HUES64 (cell line): Measurements from ENCODE around the gene CLDN16.

Source experiments
- H3K27ac ChIP-seq: 2 replicates; pipeline ENCODE4 v1.7.0; 2013; ENCODE audit warnings: low read depth, low read length, inconsistent platforms
- H3K27me3 ChIP-seq: 2 replicates; pipeline ENCODE4 v1.6.1; 2013; ENCODE audit warnings: mild to moderate bottlenecking, low read length; ENCODE audit not compliant: insufficient read depth
- H3K36me3 ChIP-seq: 2 replicates; pipeline ENCODE4 v1.6.1; 2013; ENCODE audit warnings: mild to moderate bottlenecking, low read length; ENCODE audit not compliant: insufficient read depth
- H3K4me1 ChIP-seq: 2 replicates; pipeline ENCODE4 v1.6.1; 2013; ENCODE audit warnings: mild to moderate bottlenecking, low read length, moderate library complexity; ENCODE audit not compliant: insufficient read depth
- H3K4me3 ChIP-seq: 2 replicates; pipeline ENCODE4 v1.5.1; 2013; ENCODE audit warnings: mild to moderate bottlenecking, low read length, moderate library complexity
- H3K9ac ChIP-seq: 2 replicates; pipeline ENCODE4 v1.6.1; 2013; ENCODE audit warnings: mild to moderate bottlenecking, low read depth, low read length
- H3K9me3 ChIP-seq: 2 replicates; pipeline ENCODE4 v1.6.1; 2013; ENCODE audit warnings: low read depth, low read length; ENCODE audit not compliant: insufficient read depth
- WGBS: fragments of 150-250, 120-280 bp; methylation state at CpG from one replicate; pipeline ENCODE4 v1.1.7; 2013; ENCODE audit warnings: missing lambda C conversion rate; 5-methylcytosine and 5-hydroxymethylcytosine counted together

CLDN16 gene

GRCh38 chr3:190424108-190424477, 36.1 kb downstream of the CLDN16 start:
- WGBS = 53% methylated on average over 2 of the region's 2 CpGs
- Histone ChIP-seq H3K4me3 (no peak overlapping the region), H3K9me3 (no peaks in the 10 kb centered on the region), H3K36me3 (no peaks in the 10 kb centered on the region), H3K9ac (no peak overlapping the region), H3K27me3 (no peaks in the 10 kb centered on the region), H3K4me1 (no peaks in the 10 kb centered on the region), H3K27ac (no peak overlapping the region)

GRCh38 chr3:190424478-190425439, 36.8 kb downstream of the CLDN16 start:
- no peaks in the 10 kb centered on the region for H3K9me3 ChIP-seq
- H3K27me3 ChIP-seq = no peaks in the 10 kb centered on the region
- WGBS = 31% methylated on average over 11 of the region's 16 CpGs
- H3K36me3 ChIP-seq = no peaks in the 10 kb centered on the region
- no peaks in the 10 kb centered on the region for H3K4me1 ChIP-seq
- H3K4me3 ChIP-seq = no peak overlapping the region
- no peak overlapping the region for H3K9ac ChIP-seq
- no peak overlapping the region for H3K27ac ChIP-seq

GRCh38 chr3:190425833-190426232, 37.9 kb downstream of the CLDN16 start:
- Histone ChIP-seq H3K9me3 (no peaks in the 10 kb centered on the region), H3K9ac (no peak overlapping the region), H3K36me3 (no peaks in the 10 kb centered on the region), H3K4me1 (no peaks in the 10 kb centered on the region), H3K4me3 (no peak overlapping the region), H3K27ac (no peak overlapping the region), H3K27me3 (no peaks in the 10 kb centered on the region)
- no CpG with 5 or more reads among the region's 1 CpG for WGBS

DNA sequence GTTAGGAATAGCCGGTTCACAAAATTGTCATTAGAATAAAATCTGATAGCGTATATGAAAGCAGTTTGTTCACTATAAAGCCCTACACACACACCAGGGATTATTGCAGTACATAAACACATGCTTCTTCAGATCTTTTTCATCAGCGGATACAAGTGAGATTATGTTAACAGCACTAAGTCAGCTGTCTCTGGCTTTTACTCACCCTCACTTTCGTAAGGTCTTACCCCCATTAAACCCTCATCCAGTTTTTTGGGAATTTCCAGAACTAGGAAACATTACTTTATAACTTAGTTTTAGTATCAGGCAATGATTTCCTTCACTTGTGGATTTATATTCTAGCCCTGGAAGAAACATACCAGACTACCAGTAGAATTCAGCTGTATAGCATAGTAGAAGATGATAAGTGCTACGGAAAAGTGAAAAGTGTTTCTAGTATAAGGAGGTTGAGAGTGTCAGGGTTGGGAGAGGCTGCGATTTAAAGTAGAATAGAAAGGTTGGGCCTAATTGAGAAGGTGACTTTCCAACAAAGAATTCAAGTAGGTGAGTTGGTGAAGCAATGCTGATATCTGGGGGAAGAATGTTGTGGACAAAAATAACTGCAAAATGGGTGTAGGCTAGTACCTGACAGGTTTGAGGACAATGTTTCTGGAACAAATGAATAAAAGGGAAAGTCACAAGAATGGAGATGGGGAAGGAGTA, 39.0 kb downstream of the CLDN16 start:
- H3K27ac ChIP-seq = no peak overlapping the region
- H3K9me3 ChIP-seq = no peaks in the 10 kb centered on the region
- no peaks in the 10 kb centered on the region for H3K36me3 ChIP-seq
- H3K27me3 ChIP-seq = no peaks in the 10 kb centered on the region
- no peak overlapping the region for H3K4me3 ChIP-seq
- 96% methylated on average over 6 of the region's 6 CpGs for WGBS
- H3K4me1 ChIP-seq = no peaks in the 10 kb centered on the region; the same call in 1 of the 2 replicates
- no peak overlapping the region for H3K9ac ChIP-seq

- no peaks in the 10 kb centered on the region for H3K36me3 ChIP-seq
- H3K9me3 ChIP-seq = no peaks in the 10 kb centered on the region
- H3K4me3 ChIP-seq = no peak overlapping the region
- no peak overlapping the region for H3K27ac ChIP-seq
- 100% methylated on average over 1 of the region's 2 CpGs for WGBS
- no peaks in the 10 kb centered on the region; the same call in 1 of the 2 replicates for H3K4me1 ChIP-seq
- H3K27me3 ChIP-seq = no peaks in the 10 kb centered on the region
- H3K9ac ChIP-seq = no peak overlapping the region
Observed at GRCh38 chr3:190429681-190430080, 41.7 kb downstream of the CLDN16 start.

DNA sequence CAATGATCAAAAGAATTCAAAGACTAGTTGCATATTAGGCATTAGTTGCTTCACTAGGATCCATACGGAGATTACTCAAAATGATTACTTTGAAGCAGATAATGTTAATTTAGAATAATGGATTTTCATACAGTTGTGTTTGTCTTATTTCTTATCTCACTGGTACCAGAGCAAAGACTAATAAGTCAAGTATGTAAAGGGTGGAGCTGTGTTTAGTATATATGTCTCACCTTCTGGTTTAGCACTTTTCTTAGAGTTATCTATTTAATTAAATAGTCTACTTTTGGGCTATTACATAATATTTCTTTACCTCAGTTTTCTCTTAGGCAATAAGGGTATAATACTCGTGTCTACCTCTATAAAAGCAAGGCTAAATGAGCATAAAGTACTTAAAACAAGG, 42.9 kb downstream of the CLDN16 start:
- H3K9me3 ChIP-seq = no peaks in the 10 kb centered on the region
- no peaks in the 10 kb centered on the region; the same call in 1 of the 2 replicates for H3K4me1 ChIP-seq
- H3K27ac ChIP-seq = no peak overlapping the region
- H3K27me3 ChIP-seq = no peaks in the 10 kb centered on the region
- H3K4me3 ChIP-seq = no peak overlapping the region
- no peak overlapping the region for H3K9ac ChIP-seq
- whole genome bisulfite sequencing = 100% methylated on average over 2 of the region's 2 CpGs
- no peaks in the 10 kb centered on the region for H3K36me3 ChIP-seq

DNA sequence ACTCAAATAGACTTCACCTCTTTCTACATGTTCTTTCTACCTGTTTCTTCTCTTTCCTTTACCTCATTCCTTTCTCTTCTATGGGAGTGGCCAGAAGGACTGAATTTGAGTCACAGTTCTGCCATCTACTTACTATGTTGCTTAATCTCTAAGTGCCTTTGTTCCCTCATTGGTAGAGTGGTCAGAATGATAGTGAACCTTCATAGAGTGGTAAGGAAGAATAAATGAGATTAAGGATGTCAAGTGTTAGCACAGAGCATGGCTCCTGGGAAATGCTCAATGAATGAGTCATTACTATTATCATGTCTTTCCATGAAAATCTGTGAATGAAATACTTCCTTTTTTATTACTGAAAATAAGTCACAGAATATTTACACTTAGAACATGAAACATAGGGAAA, 44.3 kb downstream of the CLDN16 start:
- no peak overlapping the region for H3K27ac ChIP-seq

GRCh38 chr3:190433626-190434025, 45.7 kb downstream of the CLDN16 start:
- no peak overlapping the region for H3K4me3 ChIP-seq
- H3K27ac ChIP-seq = no peak overlapping the region
- H3K36me3 ChIP-seq = no peaks in the 10 kb centered on the region
- no peaks in the 10 kb centered on the region for H3K9me3 ChIP-seq
- H3K9ac ChIP-seq = no peak overlapping the region
- WGBS = 95% methylated on average over 4 of the region's 4 CpGs
- H3K4me1 ChIP-seq = no peaks in the 10 kb centered on the region; the same call in 1 of the 2 replicates
- H3K27me3 ChIP-seq = no peaks in the 10 kb centered on the region

More for the DNA sequence above, 44.3 kb downstream of the CLDN16 start:
- Histone ChIP-seq H3K4me1 (no peaks in the 10 kb centered on the region; the same call in 1 of the 2 replicates), H3K9ac (no peak overlapping the region), H3K27me3 (no peaks in the 10 kb centered on the region), H3K9me3 (no peaks in the 10 kb centered on the region), H3K36me3 (no peaks in the 10 kb centered on the region), H3K4me3 (no peak overlapping the region)

GRCh38 chr3:190435618-190436017, 47.7 kb downstream of the CLDN16 start:
- Histone ChIP-seq H3K4me3 (no peak overlapping the region), H3K27me3 (no peaks in the 10 kb centered on the region), H3K9me3 (no peaks in the 10 kb centered on the region), H3K27ac (no peak overlapping the region), H3K36me3 (no peaks in the 10 kb centered on the region), H3K9ac (no peak overlapping the region), H3K4me1 (no peaks in the 10 kb centered on the region; the same call in 1 of the 2 replicates)
- WGBS = 93% methylated on average over 3 of the region's 3 CpGs

DNA sequence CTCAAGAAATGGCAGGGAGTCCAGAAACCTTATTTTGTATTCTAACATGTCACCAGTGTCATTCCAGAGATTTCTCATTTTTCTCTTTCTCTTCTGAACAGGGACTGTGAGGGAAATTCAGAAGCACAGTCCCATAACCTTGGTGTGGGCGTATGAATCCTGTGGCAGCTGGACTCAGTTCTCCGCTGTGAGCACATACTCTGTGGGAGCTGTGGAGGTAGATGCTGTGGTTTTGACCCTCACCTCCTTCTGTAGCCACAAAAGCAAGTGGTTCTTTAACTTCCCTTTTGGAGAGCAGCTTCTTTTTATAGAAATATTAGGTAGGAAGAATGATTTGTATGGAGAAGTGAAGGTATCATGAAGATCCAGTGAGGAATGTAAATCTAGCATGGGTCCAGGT, 48.4 kb downstream of the CLDN16 start:
- Histone ChIP-seq H3K4me3 (no peak overlapping the region), H3K27ac (no peak overlapping the region), H3K4me1 (no peaks in the 10 kb centered on the region; the same call in 1 of the 2 replicates), H3K27me3 (no peaks in the 10 kb centered on the region), H3K9ac (no peak overlapping the region), H3K9me3 (no peaks in the 10 kb centered on the region), H3K36me3 (no peaks in the 10 kb centered on the region)
- 97% methylated on average over 2 of the region's 2 CpGs for WGBS

DNA sequence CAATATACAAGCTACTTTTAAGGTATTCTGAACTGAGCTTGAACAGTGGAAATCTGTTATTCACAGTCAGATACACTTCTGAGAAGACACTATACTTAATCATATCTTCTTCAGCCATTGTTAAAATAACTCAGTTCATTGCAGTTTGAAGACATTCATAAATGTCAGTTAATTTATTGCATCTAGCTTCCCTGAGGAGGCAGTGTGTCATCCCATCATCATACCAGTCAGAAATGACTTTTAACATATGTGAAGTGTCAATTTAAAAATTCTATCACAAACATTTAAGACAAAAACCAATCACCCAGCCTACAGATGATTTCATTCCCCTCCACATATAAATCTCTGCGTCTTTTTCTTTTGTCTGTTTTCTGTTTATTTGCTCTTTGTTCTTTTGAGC, 54.3 kb downstream of the CLDN16 start:
- H3K9me3 ChIP-seq = no peaks in the 10 kb centered on the region
- no peak overlapping the region for H3K27ac ChIP-seq
- no peak overlapping the region for H3K9ac ChIP-seq
- H3K4me1 ChIP-seq = no peaks in the 10 kb centered on the region
- H3K36me3 ChIP-seq = no peaks in the 10 kb centered on the region
- no peak overlapping the region for H3K4me3 ChIP-seq
- no peaks in the 10 kb centered on the region for H3K27me3 ChIP-seq
- 100% methylated on average over 1 of the region's 1 CpG for WGBS
